BJ (cell line): ENCODE measurements around the gene PARP8. TPM values are rescaled to one million over a fixed set of nuclear protein-coding genes. Genes with fewer than 3 reads are reported as not detected.

Experiments used
- CTCF ChIA-PET: fragments of 350-600 bp; formaldehyde crosslinking; extraction: SDS; loops from one replicate; lab custom pipeline; 2021; ENCODE audit warnings: antibody characterized with exemption, inconsistent platforms; lab: Yijun Ruan, JAX
- POLR2A ChIA-PET: fragments of 300-600 bp; sonication (Branson Sonifier 250); formaldehyde crosslinking; extraction: SDS; loops from one replicate; lab custom pipeline; 2021; ENCODE audit warnings: antibody characterized with exemption; lab: Charles Lee
- DNase-seq: peaks from one replicate; pipeline ENCODE4 v3.0.0-alpha.2; 2011; ENCODE audit warnings: low read depth
- H3K27me3 ChIP-seq: 2 replicates; pipeline ENCODE4 v1.6.0; 2011; ENCODE audit warnings: low read length; ENCODE audit not compliant: control insufficient read depth, insufficient read depth
- H3K36me3 ChIP-seq: 2 replicates; pipeline ENCODE4 v1.5.1; 2011; ENCODE audit warnings: low read length; ENCODE audit not compliant: control insufficient read depth, insufficient read depth
- H3K4me3 ChIP-seq: 2 replicates; pipeline ENCODE4 v1.5.1; 2011; ENCODE audit warnings: low read depth, mild to moderate bottlenecking, control low read depth, low read length
- polyA plus RNA-seq: library from polyadenylated mRNA; depleted of rRNA; stranded (reverse); fragments of >200 nt; gene quantifications from 2 replicates; pipeline ENCODE4 v1.2.3, GENCODE V29; 2011
- TF ChIP-seq, protein P1 (sequence below): IDR thresholded peaks from 2 replicates; pipeline ENCODE4 v1.5.1; 2011; ENCODE audit warnings: low read depth, mild to moderate bottlenecking, control low read depth, inconsistent platforms, low read length, moderate library complexity; ENCODE audit not compliant: insufficient read depth

The PARP8 gene
- polyA plus RNA-seq, 1 experiment = 5.0 TPM

GRCh38 chr5:50836356-50836755, 169.9 kb downstream of the PARP8 start:
- POLR2A ChIA-PET = no interaction called here
- DNase-seq = no peak
- no peaks in the 10 kb centered on the region for H3K27me3 ChIP-seq

GRCh38 chr5:50839472-50839871, 173.0 kb downstream of the PARP8 start:
- Histone ChIP-seq H3K27me3 (no peaks in the 10 kb centered on the region), H3K36me3 (no peaks in the 10 kb centered on the region), H3K4me3 (no peak overlapping the region)
- TF ChIP-seq, protein P1, sequence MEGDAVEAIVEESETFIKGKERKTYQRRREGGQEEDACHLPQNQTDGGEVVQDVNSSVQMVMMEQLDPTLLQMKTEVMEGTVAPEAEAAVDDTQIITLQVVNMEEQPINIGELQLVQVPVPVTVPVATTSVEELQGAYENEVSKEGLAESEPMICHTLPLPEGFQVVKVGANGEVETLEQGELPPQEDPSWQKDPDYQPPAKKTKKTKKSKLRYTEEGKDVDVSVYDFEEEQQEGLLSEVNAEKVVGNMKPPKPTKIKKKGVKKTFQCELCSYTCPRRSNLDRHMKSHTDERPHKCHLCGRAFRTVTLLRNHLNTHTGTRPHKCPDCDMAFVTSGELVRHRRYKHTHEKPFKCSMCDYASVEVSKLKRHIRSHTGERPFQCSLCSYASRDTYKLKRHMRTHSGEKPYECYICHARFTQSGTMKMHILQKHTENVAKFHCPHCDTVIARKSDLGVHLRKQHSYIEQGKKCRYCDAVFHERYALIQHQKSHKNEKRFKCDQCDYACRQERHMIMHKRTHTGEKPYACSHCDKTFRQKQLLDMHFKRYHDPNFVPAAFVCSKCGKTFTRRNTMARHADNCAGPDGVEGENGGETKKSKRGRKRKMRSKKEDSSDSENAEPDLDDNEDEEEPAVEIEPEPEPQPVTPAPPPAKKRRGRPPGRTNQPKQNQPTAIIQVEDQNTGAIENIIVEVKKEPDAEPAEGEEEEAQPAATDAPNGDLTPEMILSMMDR = no peak
- no peak for DNase-seq
- ChIA-PET POLR2A (no interaction called here), CTCF (no interaction called here)

More at GRCh38 chr5:50836356-50836755, 169.9 kb downstream of the PARP8 start:
- H3K36me3 ChIP-seq = no peaks in the 10 kb centered on the region
- CTCF ChIA-PET = interaction anchor here (0.8 kb wide), 1 partner anchor 13 kb away, joined by 4 read pairs; no protein-coding TSS in a partner anchor
- TF ChIP-seq, protein P1 = no peak
- H3K4me3 ChIP-seq = no peak overlapping the region

GRCh38 chr5:50843091-50843490, 176.7 kb downstream of the PARP8 start:
- TF ChIP-seq, protein P1 = no peak
- H3K36me3 ChIP-seq = no peaks in the 10 kb centered on the region
- ChIA-PET CTCF (no interaction called here), POLR2A (no interaction called here)
- H3K27me3 ChIP-seq = no peaks in the 10 kb centered on the region
- no peak overlapping the region for H3K4me3 ChIP-seq
- DNase-seq = no peak

DNA sequence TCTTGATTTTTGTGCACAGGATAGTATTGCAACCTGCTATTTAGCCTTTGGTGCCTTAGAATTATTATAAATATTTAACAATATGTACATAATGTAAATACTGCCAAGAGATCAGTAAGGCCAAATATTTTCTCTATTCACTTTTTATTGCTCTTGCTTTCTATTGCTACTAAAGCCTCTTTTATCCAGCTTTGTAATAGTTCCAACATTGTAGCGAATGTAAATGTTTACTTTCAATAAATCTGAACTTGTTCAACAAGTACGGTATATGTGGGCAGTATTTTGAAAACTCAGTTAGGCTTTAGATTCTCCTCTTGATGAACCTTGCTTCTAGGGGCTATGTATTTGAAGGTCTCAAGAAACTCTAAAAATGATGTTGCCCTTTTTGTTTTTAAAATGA, 179.8 kb downstream of the PARP8 start:
- H3K27me3 ChIP-seq = no peaks in the 10 kb centered on the region
- no peaks in the 10 kb centered on the region for H3K36me3 ChIP-seq
- DNase-seq = no peak
- TF ChIP-seq, protein P1 = no peak
- no peak overlapping the region for H3K4me3 ChIP-seq
- POLR2A ChIA-PET = no interaction called here
- CTCF ChIA-PET = no interaction called here

- H3K36me3 ChIP-seq = no peaks in the 10 kb centered on the region
- CTCF ChIA-PET = no interaction called here
Observed at GRCh38 chr5:50849554-50849953, 183.1 kb downstream of the PARP8 start.

More at GRCh38 chr5:50849554-50849953, 183.1 kb downstream of the PARP8 start:
- POLR2A ChIA-PET = no interaction called here
- H3K4me3 ChIP-seq = no peak overlapping the region
- no peaks in the 10 kb centered on the region for H3K27me3 ChIP-seq
- DNase-seq = no peak
- TF ChIP-seq, protein P1 = no peak
